ENCODE measurements around the gene MAB21L2. TPM values are rescaled to one million over a fixed set of nuclear protein-coding genes. Genes with fewer than 3 reads are reported as not detected.
A peak's percentile ranks its signal among the peaks of the same experiment; 100 is the strongest.

Gene MAB21L2
- total and polyA plus RNA-seq, 2 of the 8 experiments (the other 6 are each of a cell fraction or from before 2014, with no cell fraction given) = 0.03 TPM; not detected in 1

- Histone ChIP-seq H4K20me1 (replicated peaks in 1 of 2; ENCODE audit: control insufficient read depth in 1 of 2, insufficient read depth in 2 of 2, low read length in 2 of 2) (no peaks in the 10 kb centered on the region), H3K23ac (ENCODE audit: insufficient read length) (no peak overlapping the region), H3K14ac (ENCODE audit: insufficient read length) (no peak overlapping the region), H3K56ac (replicated peaks; ENCODE audit: insufficient read length, low read depth, low read length) (no peak overlapping the region), H3K23me2 (ENCODE audit: low read depth, low read length) (no peaks in the 10 kb centered on the region), H3K27me3 (replicated peaks in 1 of 4; ENCODE audit: control insufficient read depth in 3 of 4, extremely low read depth in 1 of 4, insufficient read depth in 3 of 4, low read length in 3 of 4) (no peaks in the 10 kb centered on the region), H3K4me3 (ENCODE audit: extremely low read depth in 1 of 4, insufficient read depth in 2 of 4, low read depth in 3 of 4, low read length in 4 of 4) (peak overlapping the region in 3 of 4 experiments; percentile 15 to 45 (median 23); a peak in 5 of 8 replicates), H3K9me3 (ENCODE audit: insufficient read depth in 2 of 2, low read depth in 1 of 2, low read length in 1 of 2) (no peaks in the 10 kb centered on the region), H2BK120ac (replicated peaks; ENCODE audit: low read depth, low read length) (no peak overlapping the region), H2BK12ac (ENCODE audit: low read depth, low read length) (0 out of 2 replicates have a peak overlapping the region, but pooled peaks have one; percentile 43), H3K4me2 (ENCODE audit: insufficient read depth in 1 of 2, low read depth in 2 of 2, low read length in 2 of 2) (peak overlapping the region; percentile 59 to 80), H2BK5ac (ENCODE audit: low read depth, low read length) (no peak overlapping the region), H4K5ac (ENCODE audit: insufficient read length, low read depth, low read length) (no peak overlapping the region), H3K9ac (replicated peaks in 1 of 4; ENCODE audit: extremely low read depth in 1 of 4, low read depth in 3 of 4, low read length in 3 of 4) (no peak overlapping the region), H3K27ac (ENCODE audit: low read depth, low read length) (no peak overlapping the region), H2AFZ (ENCODE audit: low read length) (no peak overlapping the region), H3K36me3 (ENCODE audit: control insufficient read depth in 2 of 4, insufficient read depth in 4 of 4, low read length in 3 of 4) (no peaks in the 10 kb centered on the region; a peak in 2 of 8 replicates), H3K18ac (ENCODE audit: extremely low read depth, low read length) (peak overlapping the region; percentile 75; the same call in 1 of the 2 replicates), H4K91ac (replicated peaks; ENCODE audit: insufficient read length, low read length) (no peak overlapping the region), H3K79me1 (ENCODE audit: low read depth, low read length) (no peaks in the 10 kb centered on the region), H3K4ac (replicated peaks; ENCODE audit: insufficient read length, low read depth, low read length) (no peak overlapping the region), H3K4me1 (replicated peaks in 1 of 4; ENCODE audit: control insufficient read depth in 3 of 4, insufficient read depth in 4 of 4, low read length in 3 of 4) (peaks cover 0 to 13% (median 5%) of the 10 kb centered on the region in 4 experiments; a peak in 4 of 7 replicates), H4K8ac (ENCODE audit: extremely low read depth, insufficient read depth, low read length) (no peak overlapping the region), H2AK5ac (ENCODE audit: low read depth, low read length) (no peak overlapping the region), H2BK20ac (ENCODE audit: low read length) (no peak overlapping the region), H3K79me2 (ENCODE audit: control insufficient read depth in 1 of 2, insufficient read depth in 2 of 2, low read length in 2 of 2) (no peaks in the 10 kb centered on the region), H2BK15ac (ENCODE audit: low read length) (no peak overlapping the region)
- CTCF ChIA-PET (ENCODE audit: partially characterized antibody) = interaction anchor here (0.9 to 1.7 kb wide), 5 partner anchors 12 to 293 kb away, joined by 3 to 4 read pairs (median 3); no protein-coding TSS in a partner anchor
- 9 to 100% methylated on average over 2 to 5 of the region's 5 CpGs for WGBS, 2 experiments (ENCODE audit: extremely low coverage in 1 of 2, insufficient coverage in 1 of 2, insufficient read length in 1 of 2, insufficient replicate concordance in 2 of 2, low coverage in 1 of 2, low lambda C conversion rate in 2 of 2, missing lambda C conversion rate in 1 of 2)
- FAIRE-seq = peak; percentile 82
- peak in 1 of 2 experiments; percentile 54 for DNase-seq (ENCODE audit: low read depth in 1 of 2, low spot score in 2 of 2)
- POLR2A ChIA-PET (ENCODE audit: partially characterized antibody) = interaction anchor here (0.7 to 2.1 kb wide), 3 partner anchors 11 to 43 kb away, joined by 3 to 11 read pairs (median 5); no protein-coding TSS in a partner anchor
- TF ChIP-seq CHD2 (IDR thresholded peaks at IDR 0.05; ENCODE audit: low read length) = no peak
- TF ChIP-seq SRF (IDR thresholded peaks at IDR 0.05; ENCODE audit: low read depth, low read length) = no peak
- TF ChIP-seq HDAC6 (IDR thresholded peaks at IDR 0.05; ENCODE audit: low read depth, low read length) = no peak
- no peak for TF ChIP-seq ATF3 (IDR thresholded peaks at IDR 0.05; ENCODE audit: insufficient read depth, low read depth, low read length)
- TF ChIP-seq KDM5A (IDR thresholded peaks at IDR 0.05; ENCODE audit: low read length) = no peak
- TF ChIP-seq KDM1A (IDR thresholded peaks at IDR 0.05; ENCODE audit: borderline replicate concordance, low read length) = no peak
- TF ChIP-seq CBX5 (IDR thresholded peaks at IDR 0.05; ENCODE audit: low read depth, low read length) = no peak
- TF ChIP-seq TAF1 (IDR thresholded peaks at IDR 0.05; ENCODE audit: low read depth, low read length) = no peak
- TF ChIP-seq NRF1 (IDR thresholded peaks at IDR 0.05; ENCODE audit: low read depth, low read length) = no peak
- TF ChIP-seq FOSL1 (IDR thresholded peaks at IDR 0.05; ENCODE audit: insufficient read depth, low read depth, low read length) = no peak
- no peak for TF ChIP-seq JUN (IDR thresholded peaks at IDR 0.05; ENCODE audit: low read depth, low read length)
- no peak for TF ChIP-seq TBP (IDR thresholded peaks at IDR 0.05; ENCODE audit: low read depth, low read length)
- no peak for TF ChIP-seq BRCA1 (IDR thresholded peaks at IDR 0.05; ENCODE audit: low read depth, low read length)
- no peak for TF ChIP-seq RNF2 (IDR thresholded peaks at IDR 0.05; ENCODE audit: borderline replicate concordance, low read depth, low read length, missing control alignments, poor library complexity, severe bottlenecking)
These were observed 9.5 kb downstream of the MAB21L2 start for GRCh38 chr4:150591406-150591805.
